Suppressor macrophage treated with lipopolysaccharide for 4 hours (primary cell): Measurements from ENCODE around the gene EPS8.
A peak's percentile ranks its signal among the peaks of the same experiment; 100 is the strongest.
"Not testable (repeated sequence)": the region's sequence is repeated elsewhere in the genome, so short reads cannot be mapped to it uniquely, and the experiment has no call there.

Source experiments
- DNase-seq: peaks from one replicate; pipeline ENCODE4 v3.0.0-alpha.2; 2020

Gene EPS8

DNA sequence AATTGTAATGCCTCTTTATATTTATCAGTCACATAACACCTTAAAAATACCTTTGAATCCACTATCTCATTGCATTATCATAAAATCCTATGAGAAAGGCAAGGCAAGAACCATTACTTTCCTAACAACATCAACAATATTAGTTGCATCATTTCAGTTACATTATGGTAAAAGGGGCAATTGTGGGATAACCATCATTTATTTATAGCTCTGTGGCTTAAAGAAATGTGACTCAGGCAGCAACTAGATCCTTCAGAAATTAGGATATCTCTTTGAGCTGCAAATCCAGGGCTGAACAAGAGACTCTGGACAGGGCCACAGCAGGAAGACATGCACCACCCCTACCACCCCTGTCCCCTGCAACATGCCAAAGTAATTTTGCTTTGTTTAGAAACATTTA is 36.4 kb downstream of the EPS8 start:
- no peak for DNase-seq

DNA sequence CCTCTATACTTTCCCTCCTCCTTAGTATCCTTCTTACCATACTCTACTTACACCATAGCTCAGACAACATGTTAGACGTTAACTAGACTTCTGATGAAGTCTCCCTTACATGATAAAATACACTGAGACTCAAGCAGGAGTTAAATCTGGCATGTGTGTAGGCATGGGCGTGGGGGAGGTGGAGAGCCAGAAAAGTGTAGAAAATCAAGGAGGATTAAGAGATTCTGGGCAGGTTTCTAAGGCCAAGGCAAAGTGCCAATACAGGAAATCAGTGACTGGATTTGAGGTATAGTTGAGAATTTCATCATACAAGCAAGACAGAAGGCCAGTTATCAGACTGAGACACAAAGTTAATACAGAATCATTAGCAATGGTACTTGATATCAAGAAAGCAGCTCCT is 37.4 kb downstream of the EPS8 start:
- no peak for DNase-seq

DNA sequence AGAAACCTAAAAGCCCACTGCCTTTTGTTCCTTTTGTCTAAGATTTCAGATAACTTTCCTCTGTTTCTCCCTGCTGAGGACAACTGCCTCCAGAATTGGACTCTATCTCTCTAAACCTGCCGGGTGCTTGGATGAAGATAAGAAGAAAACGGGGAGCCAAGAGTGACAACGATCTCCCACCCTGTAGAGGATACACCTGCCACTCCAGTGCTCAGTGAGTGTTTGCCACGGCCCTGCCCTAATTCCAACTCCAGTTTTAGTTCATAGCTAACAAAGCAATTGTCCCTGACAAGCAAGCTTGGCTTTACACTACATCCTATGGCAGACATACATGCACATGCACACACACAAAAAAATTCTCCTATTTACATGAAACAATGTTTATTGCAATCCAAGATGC is 39.3 kb downstream of the EPS8 start:
- no peak for DNase-seq

DNA sequence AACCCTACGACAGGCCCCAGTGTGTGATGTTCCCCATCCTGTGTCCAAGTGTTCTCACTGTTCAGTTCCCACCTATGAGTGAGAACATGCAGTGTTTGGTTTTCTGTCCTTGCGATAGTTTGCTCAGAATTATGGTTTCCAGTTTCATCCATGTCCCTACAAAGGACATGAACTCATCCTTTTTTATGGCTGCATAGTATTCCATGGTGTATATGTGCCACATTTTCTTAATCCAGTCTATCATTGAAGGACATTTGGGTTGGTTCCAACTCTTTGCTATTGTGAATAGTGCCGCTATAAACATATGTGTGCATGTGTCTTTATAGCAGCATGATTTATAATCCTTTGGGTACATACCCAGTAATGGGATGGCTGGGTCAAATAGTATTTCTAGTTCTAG is 47.3 kb downstream of the EPS8 start:
- not testable (repeated sequence) for DNase-seq

DNA sequence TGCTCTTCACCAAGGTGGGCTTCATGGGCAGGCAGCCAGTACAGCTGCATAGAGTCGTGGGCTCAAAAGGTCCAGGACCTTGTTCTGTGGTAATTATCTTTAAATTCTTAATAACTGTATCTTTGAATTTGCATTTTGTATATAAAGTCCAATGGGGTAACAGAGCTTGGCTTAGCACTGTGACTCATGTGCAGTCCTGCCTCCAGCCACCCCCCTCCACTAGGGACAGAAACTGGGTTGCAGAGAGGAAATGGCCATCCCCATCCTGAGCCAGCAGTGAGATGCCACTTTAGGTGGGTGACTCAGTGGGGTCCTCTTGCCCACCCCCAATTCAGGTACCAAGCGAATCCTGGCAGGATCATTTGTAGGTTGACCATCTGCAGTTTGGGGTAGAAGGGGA is 48.1 kb downstream of the EPS8 start:
- DNase-seq = no peak

DNA sequence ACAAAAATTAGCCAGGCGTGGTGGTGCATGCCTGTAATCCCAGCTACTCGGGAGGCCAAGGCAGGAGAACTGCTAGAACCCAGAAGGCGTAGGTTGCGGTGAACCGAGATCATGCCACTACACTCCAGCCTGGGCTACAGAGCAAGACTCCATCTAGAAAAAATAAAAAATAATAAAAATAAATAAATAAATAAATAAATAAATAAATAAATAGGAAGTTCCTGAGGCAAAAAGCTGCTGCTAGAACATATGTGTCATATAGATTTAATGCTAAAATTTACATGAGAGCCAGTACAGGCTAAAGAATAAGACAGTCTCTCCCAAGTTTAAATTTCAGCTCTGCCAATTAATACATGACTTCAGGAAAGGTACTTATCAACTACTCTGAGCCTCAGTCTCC is 48.8 kb downstream of the EPS8 start:
- not testable (repeated sequence) for DNase-seq

DNA sequence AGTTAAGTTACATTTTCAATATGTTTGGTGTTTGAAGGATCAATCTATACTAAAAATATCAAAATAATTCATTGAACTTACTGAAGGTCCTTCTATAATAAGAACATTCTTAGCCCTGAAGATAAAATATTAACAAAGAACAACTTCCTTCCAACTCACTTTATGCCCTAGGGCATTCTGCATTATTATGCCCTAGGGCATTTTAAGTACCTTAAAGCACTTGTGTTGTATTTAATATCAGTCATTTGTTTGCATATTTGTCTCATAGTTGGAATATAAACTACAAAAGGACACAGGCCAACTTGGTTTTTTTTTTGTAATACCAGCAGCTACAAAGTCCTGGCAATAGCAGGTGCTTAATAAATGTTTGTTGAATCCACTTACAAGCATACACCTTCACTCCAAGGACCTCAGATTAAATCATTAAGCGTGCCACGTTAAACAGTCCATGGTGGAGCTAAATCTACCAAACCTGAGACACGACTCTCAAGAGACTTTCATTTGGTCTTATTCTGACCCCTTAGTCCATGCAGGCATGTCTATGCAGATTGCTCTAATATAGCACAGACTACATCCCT is 50.7 kb downstream of the EPS8 start:
- DNase-seq = no peak

DNA sequence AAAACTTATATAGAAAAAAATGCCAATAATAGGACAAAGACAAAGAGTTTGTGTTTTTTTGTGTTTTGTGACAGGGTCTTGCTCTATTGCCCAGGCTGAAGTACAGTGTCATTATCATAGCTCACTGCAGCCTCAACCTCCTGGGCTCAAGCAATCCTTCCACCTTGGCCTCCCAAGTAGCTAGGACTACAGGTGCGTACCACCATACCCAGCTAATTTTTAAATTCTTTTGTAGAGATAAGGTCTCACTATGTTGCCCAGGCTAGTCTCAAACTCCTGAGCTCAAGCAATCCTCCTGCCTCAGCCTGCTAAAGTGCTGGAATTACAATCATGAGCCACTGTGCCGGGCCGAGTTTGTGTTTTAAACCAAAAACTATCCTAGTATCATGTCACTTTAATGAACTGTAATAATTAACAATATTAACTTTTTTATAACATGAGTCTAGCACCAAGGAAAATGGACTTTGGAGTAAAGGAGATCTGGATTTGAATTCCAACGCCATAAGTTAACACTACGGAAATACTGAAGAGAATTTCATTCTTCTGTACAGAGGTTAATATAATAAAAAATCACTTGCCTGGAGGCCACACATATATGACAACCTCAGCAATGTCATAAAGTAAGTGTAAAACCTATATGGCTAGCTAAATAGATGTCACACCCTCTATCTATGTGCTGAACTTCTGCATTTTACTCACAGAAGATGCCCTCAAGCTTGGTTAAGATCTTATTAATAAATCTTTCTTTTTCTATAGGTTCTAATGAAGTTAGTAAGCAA is 53.2 kb downstream of the EPS8 start:
- DNase-seq = no peak

DNA sequence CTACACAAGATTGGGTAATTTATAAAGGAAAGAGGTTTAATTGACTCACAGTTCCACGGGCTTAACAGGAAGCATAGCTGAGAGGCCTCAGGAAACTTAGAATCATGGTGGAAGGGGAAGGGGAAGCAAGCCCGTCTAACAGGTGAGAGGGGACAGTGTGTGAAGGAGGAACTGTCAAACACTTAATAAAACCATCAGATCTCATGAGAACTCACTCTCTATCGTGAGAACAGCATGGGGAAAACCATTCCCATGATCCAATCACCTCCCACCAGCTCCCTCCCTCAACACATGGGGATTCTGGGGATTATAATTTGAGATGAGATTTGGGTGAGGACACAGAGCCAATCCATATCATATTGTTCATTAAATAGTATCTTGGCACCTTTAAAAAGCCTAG is 56.1 kb downstream of the EPS8 start:
- DNase-seq = no peak

DNA sequence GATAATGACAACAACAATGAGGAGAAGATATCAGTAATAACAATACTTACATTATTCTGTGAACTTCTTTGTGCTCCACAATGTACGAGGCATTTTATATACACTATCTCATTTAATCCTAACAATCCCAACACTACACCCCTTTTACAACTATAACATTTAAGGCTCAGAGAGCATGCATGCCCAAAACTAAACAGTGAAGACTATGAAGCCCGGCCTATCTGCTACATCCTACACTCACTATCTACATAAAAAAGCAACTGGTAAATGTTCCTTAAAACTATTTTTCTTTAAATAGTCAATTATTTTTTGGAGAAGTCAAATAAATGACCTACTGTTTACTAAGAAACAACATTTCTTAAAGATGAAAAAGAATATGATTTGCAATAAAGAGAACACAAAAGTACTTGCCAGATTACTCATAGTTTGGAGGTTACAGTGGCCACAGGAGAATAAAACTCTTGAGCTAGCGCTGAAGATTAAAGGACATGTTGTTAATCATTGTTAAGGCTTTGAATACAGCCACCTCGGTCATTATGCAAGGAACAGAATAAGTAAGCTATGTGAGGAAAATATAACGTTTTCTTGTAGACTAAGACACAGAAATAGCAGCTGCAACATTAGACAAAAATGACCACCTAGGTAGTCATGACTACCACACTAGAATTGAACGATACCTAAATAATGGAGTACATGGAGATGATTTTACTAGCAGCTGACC is 56.7 kb downstream of the EPS8 start:
- DNase-seq = no peak

DNA sequence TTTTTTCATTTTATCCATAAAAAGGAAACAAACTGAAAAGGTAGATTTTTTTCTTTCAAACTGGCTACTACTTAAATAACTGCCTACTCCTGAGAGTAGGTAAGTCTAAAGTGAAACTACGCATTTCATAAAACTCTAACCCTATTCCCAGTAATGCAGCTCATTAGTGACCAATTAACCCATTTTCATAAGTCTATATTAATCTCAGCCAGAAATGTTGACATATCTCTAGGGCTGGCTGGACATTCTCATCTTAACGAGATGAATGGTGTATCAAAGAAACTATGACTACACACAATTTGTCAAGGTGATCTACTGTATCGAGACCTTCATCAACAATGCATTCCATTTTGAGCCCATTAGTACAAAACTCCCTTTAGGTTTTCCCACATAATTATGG is 57.2 kb downstream of the EPS8 start:
- no peak for DNase-seq

DNA sequence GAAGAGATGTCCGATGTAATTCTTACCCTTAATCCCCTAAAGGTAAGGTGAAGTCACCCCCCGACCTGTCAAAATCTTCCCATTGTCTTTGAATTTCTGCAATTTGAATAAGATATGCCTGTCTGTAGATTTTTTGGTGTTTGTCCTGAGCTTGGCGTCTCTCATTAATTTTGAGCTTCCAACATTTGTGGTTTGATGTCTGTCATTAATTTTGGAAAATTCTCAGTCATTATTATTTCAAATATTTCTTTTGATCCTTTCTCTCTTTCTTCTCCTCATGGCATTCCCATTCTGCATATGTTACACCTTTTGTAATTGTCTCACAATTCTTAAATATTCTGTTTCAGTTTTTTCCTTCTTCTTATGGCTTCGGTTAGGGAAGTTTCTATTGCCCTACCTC is 60.1 kb downstream of the EPS8 start:
- DNase-seq = no peak

DNA sequence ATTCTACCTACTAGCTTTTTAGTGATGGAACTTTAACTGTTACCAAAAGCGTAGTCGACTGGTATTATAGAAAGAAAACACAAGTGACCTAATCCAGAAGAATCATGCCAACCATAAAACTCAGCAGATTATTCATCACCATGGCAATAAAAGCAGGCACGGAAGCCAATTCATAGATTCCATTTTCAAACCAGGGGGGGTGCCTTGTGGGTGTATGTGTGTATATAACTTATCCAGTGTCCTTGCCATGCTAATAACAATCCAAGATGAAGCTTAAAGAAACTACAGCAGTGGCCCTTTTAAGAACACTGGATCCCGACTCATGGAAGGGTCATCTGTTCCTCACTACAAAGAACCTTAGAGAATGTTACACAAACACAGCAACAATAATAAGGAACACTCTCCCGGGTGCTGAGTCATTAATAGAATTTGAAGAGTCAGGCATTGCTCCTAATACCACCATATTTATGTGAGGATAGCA is 61.0 kb downstream of the EPS8 start:
- DNase-seq = peak; percentile 43

DNA sequence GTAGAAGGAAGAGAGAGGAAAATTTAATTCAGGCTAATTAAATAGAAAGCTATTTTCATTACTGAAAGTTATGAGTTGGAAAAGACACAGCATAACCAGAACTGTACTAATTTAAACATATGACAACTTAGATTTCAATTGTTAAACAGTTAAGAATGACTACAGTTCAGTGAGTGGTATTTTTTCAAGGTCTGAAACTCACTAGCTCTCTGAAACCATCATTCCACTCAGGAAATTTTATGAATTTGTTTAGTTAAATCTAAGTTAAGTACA is 62.4 kb downstream of the EPS8 start:
- DNase-seq = no peak

DNA sequence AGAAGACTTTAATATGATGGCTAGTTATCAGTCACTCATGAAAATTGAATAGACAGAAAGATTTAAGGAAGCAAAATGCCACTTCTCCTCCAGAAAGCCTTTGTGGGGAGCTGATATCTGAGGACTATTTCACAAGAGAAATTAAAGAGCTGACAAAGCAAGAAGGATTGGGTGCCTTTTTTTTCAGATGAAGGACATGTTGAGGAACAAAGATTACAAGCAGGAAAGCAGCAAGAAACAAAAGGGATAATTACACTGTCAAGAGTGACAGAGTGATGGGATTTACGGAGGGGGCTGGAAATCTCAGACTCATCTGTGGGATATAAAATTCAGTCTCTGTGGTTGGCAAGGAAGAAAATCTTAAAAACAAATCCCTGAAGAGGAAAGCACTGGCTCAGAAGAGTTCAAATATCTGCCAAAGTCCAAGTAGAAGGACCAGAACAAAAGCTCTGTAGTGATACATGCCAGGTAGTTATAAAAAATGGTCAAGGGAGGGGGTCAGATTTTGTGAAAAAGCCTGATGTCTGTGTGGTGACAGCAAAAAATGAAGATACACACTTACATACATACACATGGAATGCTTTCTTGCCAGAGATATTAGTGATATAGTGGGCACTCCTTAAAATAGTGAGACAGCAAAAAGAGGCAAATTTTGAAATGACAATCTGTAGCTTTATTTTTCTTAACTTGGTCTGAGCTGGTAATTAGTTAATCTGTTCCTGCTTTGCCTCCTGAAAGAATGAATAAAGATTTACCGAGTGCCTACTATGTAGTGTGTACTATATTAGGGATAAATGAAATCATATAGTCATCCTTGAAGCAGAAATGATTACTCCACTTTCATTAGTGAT is 62.9 kb downstream of the EPS8 start:
- peak; percentile 54 for DNase-seq

DNA sequence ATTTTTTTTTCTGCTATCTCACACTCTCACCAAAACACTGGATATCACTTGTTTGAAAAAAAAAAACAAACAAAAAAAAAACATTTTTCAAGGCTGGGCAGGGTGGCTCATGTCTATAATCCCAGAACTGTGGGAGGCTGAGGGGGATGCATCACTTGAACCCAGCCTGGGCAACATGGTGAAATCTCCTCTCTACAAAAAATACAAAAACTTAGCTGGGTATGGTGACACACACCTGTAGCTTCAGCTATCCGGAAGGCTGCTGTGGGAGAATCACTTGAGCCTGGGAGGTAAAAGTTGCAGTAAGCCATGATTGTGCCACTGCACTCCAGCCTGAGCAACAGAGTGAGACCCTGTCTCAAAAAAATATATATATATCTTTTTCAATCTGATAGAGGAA is 66.2 kb downstream of the EPS8 start:
- no peak for DNase-seq

DNA sequence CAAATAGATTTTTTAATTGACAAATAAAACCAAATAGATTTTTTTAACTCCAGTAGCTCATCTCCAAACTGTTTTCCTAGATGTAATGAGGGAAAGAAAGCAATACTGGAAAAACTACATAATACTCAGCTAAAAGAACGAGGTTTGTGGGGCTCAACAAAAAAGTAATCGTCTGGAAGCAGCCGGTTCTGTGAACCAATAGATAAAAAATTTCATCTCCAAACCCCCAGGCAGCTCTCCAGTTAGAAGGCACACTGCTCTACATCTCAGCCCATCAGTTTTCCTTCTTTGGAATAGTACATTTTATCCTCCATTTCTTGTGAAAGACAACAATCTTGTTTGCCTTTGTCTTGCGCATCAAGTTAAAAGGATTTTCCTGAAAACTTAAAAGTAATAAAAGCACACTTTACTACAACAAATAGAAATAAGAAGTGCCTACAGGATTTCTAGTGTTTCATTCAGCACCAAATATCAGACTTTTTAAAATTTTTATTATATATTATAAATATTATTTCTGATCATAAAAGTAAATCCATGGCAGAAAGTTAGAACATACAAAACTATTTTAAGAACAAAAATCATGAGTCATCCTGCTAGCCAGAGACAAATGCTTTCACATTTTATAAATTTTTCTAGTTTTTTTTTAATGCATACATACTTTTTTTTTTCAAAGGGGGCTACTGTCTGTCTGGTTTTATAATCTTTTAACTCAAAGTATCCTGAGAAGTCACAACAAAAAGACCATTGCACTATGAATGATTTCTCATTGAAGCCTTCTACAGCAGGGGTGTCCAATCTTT is 67.7 kb downstream of the EPS8 start:
- no peak for DNase-seq

DNA sequence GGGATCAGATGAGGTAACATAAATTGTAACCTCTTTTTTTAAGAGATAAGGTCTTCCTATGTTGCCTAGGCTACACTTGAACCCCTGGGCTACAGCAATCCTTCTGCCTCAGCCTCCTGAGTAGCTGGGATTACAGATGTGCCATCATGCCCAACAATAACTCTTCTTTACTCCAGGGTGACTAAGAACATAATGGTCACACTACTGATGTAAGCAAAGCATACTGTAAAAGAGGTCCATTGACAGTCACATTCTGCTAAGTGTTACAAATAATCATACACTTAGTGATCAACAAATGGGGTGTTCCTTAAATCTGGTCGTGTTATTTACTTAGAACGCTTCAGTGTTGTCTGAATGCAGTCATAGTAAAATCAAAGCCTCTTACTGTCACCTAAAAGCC is 68.9 kb downstream of the EPS8 start:
- no peak for DNase-seq

DNA sequence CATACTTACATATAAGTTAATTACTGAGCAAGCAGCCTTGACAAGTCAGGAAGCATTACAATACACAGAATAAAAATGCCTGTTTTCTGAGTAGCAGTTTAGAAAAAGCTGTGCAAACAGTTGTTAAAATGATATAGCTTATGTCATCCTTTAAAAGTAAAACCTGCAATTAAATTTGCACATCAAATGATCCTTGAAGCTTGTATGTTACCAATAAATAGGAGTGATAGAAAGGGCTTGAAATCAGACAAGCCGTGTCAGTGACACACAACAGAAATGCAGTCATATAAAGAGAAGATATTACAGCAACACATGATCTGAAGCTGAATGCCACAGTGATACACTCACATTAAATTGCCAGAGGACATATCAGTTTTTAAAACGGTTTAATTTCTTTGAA is 70.0 kb downstream of the EPS8 start:
- DNase-seq = no peak

DNA sequence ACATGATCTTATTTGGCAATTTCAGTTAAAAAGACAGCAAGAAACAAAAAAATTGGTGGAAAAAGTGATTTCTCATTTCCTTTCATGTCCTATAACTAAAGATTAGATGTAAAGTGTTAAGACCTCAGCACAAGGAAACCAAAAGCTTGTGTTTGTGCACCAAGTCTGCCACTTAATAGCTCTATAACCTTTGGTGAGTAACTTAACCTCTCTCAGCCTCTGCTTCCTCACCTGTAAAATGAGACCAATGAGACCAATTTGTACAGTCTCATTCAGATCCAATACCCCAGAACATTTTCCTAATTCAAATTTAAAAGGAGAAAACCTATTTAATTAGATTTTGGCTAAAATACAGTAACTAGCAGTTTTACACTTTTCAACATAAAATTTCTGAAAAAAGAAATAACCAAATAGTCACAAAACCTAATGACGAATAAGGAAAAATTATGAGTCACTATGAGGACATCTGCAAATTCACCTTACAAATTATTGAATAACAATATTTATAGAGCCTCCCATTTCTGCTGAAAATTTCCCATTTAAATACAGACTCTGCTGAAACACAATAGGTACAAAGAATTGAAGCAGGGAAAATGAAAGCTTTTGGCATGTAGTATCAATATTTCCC is 71.1 kb downstream of the EPS8 start:
- DNase-seq = no peak

DNA sequence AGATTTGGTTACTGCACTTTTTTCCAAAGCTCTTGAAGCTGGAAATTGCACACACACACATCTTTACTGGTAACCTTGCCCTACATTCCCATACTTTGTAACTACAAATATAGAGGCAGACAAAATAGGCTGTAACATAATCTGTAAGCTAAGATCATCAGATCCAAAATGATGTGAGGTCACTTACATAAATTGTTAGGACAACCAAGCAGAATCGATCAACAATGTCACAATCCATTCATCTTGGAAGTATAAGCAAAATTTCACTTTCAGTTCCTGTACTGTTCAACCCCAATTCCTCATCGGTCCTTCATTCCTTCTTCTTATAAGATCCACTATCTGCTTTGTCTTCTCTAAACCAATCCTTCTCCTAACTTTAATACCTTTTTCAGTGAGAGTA is 72.6 kb downstream of the EPS8 start:
- peak; percentile 54 for DNase-seq

DNA sequence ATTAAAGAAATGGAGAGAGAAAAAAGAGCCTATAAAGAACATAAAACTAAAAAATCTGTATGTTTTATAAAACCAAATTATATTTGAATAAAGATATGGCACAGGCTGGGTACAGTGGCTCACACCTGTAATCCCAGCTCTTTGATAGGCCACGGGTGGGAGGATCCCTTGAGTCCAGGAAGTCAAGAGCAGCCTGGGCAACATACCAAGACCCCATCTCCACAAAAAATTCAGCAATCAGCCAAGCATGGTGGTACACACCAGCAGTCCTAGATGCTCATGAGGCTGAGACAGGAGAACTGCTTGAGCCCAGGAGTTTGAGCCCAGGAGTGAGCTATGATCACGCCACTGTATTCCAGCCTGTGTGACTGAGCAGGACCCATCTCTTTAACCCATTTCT is 74.9 kb downstream of the EPS8 start:
- DNase-seq = no peak
